Astrocyte of the cerebellum (primary cell): ENCODE data around the gene IFT88.

ENCODE experiments used
- DNase-seq: peaks from one replicate; pipeline ENCODE4 v3.0.0-alpha.2; 2011; ENCODE audit warnings: low read depth
- H3K4me3 ChIP-seq: 2 replicates; pipeline ENCODE4 v1.5.1; 2011; ENCODE audit warnings: mild to moderate bottlenecking, low read depth, low read length, moderate library complexity
- in situ Hi-C: cut with HindIII; loops from 2 replicates; pipeline ENCODE4 v1.10.0; 2017; ENCODE audit warnings: low sequenced_read_pairs
- TF ChIP-seq, protein P1 (sequence below): IDR thresholded peaks from 2 replicates; pipeline ENCODE4 v1.5.1; 2012; ENCODE audit warnings: low read length, low read depth, moderate library complexity, mild to moderate bottlenecking; ENCODE audit errors: missing control alignments

IFT88 gene

DNA sequence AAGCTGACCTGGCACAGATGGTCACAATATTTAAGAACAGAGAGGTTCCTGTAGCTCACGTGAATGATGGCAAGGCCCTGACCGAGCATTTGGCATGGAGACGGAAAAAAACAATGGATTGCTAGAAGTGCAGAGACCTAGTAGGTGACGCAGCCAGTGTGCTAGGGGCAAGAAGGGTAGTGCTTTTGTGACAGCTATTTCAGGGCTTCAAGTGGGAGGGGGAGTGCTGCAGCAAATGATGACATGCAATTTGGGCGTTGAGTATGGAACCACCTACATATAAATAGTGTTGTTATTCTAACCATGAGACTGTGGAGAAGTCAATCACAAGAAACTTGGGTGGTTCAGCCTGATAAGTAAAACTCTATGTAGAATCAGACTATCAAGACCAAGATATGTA lies 70.9 kb downstream of the IFT88 start:
- no peak overlapping the region for H3K4me3 ChIP-seq
- TF ChIP-seq, protein P1, sequence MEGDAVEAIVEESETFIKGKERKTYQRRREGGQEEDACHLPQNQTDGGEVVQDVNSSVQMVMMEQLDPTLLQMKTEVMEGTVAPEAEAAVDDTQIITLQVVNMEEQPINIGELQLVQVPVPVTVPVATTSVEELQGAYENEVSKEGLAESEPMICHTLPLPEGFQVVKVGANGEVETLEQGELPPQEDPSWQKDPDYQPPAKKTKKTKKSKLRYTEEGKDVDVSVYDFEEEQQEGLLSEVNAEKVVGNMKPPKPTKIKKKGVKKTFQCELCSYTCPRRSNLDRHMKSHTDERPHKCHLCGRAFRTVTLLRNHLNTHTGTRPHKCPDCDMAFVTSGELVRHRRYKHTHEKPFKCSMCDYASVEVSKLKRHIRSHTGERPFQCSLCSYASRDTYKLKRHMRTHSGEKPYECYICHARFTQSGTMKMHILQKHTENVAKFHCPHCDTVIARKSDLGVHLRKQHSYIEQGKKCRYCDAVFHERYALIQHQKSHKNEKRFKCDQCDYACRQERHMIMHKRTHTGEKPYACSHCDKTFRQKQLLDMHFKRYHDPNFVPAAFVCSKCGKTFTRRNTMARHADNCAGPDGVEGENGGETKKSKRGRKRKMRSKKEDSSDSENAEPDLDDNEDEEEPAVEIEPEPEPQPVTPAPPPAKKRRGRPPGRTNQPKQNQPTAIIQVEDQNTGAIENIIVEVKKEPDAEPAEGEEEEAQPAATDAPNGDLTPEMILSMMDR = no peak
- DNase-seq = no peak
- in situ Hi-C loops = no loop called here

- in situ Hi-C loops = no loop called here
- no peak overlapping the region for H3K4me3 ChIP-seq
- TF ChIP-seq, protein P1 = no peak
- DNase-seq = no peak
These were observed 80.8 kb downstream of the IFT88 start for GRCh38 chr13:20647758-20648157.

GRCh38 chr13:20652946-20653345 lies 86.0 kb downstream of the IFT88 start:
- DNase-seq = no peak
- no peak overlapping the region for H3K4me3 ChIP-seq
- in situ Hi-C loops = no loop called here
- TF ChIP-seq, protein P1 = no peak

DNA sequence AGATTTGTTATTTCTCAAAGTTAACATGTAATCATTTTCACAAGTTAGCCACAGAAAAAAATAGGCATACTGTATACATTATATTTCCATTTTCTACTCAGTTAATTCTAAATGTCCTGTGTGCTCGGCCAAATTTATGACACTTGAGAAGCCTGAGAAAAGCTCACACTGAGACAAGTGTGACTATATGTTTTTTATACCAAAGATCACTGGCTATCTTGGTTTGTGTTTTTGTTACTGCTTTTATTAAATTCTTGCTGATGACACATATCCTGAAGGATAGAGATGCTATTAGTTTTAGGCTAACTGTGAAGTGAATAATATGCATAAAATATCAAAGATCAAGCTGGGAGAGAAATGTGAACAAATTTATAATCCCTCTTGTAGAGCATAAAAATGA lies 87.2 kb downstream of the IFT88 start:
- TF ChIP-seq, protein P1 = no peak
- DNase-seq = no peak
- in situ Hi-C loops = no loop called here
- H3K4me3 ChIP-seq = no peak overlapping the region

DNA sequence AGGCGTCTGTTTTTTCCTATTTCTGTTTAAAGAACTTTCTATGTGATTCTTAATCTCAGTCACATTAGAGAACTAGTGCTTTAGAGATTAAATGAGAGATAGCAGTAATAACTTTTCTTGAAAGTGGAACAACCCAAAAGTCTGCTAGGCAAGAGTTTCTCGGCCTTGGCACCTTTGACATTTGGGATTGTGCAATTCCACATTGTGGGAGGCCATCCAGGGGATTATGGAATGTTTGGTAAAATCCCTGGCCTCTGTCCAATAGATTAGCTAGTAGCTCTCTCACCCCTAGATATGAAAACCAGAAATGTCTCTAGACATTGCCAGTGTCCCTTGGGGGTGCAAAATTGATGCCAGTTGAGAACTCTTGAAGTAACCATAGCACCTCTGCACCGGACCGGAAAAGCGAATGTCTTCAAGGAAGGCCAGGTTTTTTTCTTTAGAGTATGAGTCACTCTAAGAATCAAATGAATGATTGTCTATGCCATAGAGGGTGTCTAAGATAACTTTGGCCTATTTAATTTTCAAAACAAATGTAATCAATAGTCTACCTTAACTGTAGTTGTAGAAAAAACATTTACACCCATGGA lies 91.6 kb downstream of the IFT88 start:
- DNase-seq = no peak
- TF ChIP-seq, protein P1 = no peak
- H3K4me3 ChIP-seq = no peak overlapping the region
- in situ Hi-C loops = no loop called here

- no peak overlapping the region for H3K4me3 ChIP-seq
- TF ChIP-seq, protein P1 = no peak
- no peak for DNase-seq
- in situ Hi-C loops = loop anchor here (10.0 kb wide), 1 partner anchor 80 kb away; no protein-coding TSS in a partner anchor
These were observed 97.4 kb downstream of the IFT88 start for GRCh38 chr13:20664351-20664750.
